Stimulated activated CD4-positive, alpha-beta T cell treated with anti-CD3 and anti-CD28 coated beads, Interleukin-12 subunit alpha, Interleukin-12 subunit beta, amount 100 ng/mL, for 48 hours (primary cell): ENCODE data around the gene PTK7.
A peak's percentile ranks its signal among the peaks of the same experiment; 100 is the strongest.
"Not testable (repeated sequence)": the region's sequence is repeated elsewhere in the genome, so short reads cannot be mapped to it uniquely, and the experiment has no call there.

ENCODE experiments used
- DNase-seq, 3 donors: peaks; one replicate each; pipeline ENCODE4 v3.0.0-alpha.2; 2020; ENCODE audit warnings: low read depth in 2 of 3, low spot score in 1 of 3

Gene PTK7

DNA sequence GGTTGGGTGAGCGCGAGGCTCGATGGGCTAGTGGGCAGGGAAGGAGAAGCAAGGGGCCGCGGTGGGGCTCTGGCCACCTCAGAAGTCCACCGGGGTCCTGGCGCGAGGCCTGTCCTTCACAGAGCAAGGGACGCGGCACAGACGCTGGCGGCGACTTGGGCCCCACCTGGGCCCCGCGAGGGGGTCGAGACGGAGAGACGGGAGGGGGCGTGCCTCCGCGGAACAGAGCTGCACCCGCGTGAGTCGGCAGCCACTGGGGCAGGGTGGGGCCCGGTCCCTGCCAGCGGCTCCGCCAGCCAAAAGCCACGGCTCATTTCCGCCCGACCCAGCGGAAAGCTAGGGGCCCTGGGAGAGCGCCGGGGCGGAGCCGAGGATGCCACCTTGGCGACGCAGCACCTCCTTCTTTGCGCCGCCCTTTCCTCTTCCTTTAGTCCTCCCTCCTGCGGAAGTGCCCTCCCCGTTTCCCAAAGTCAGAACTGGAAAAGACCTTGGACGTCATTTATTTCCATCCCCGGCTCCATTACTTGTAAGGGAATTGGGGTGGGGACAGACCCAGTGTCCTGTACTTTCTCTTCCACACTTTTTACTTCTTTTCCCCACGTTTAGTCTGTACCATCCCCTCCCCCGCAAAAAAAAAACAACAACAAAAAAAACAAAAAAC, 22.4 kb upstream of the PTK7 start, which contains the start of gene CUL7:
Gene CUL7 (minus strand): TSS at position 307 of the 661 bp plus-strand sequence. CDS start 1,063 bp downstream, outside the sequence.
- peak; percentile 78 to 90 (median 82) for DNase-seq

DNA sequence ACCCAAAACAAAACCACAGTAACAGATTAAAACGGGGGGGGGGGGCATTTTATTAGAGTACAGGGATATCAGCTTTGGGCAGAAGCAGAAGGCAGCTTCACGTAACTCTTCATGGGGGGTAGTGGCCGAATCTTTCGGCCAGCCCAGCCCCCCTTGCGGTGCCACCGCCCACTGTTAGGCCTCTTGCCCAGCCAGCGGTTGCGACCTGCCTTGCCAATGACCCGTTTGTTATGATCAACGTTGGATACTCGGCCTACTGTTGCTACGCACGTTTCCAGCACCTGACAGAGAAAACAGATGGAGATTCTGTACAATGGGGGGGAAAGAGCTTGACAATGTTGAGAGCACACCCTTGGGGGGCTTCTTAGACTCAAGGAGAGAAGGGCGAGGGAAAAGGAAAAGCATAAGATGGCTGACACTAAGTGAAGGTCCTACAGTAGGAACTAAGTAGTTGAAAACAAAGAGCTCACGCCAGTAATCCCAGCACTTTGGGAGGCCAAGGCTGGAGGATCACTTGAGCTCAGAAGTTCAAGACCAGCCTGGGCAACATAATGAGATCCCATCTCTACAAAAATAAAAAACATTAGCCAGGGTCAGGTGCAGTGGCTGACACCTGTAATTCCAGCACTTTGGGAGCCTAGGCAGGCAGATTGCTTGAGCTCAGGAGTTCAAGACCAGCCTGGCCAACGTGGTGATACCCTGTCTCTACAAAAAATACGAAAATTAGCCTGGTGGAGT, 21.7 kb upstream of the PTK7 start:
- DNase-seq = no peak

DNA sequence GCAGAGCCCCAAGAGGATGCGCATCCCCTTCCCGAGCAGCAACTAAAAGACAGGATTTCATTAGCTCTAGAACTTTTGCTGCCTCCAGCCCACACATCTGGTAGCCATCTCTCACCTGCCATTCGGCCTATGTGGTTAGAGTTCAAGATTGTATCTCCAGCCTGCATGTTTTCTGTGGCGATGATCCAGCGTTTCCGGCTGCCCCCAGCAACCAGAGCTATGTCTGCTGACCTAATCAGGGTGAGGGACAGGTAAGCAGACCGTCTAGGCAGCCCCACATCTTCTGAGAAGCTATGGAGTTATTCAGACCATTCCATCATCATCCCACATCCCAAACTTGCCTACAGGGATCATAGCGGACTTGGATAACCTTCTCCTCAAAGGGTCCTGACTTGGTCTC, 20.1 kb upstream of the PTK7 start:
- no peak for DNase-seq

DNA sequence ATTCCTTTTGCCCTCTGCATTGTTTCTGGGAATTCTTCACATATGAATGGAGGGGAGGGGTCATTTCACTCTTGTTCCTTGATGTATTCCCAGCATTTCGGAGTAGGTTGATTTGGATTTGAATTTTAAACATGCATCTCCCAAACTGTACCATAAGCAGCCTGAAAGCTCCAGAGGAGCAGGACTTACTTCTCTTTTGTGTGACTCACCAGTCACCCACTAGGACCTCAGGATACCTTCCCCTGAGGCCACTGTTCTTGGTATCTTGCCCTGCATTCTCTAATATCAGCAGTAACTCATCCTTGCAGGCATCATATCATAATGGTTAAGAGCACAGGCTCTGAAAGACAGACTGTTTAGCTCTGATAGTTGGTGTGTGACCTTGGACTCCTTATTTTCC, 17.6 kb upstream of the PTK7 start:
- DNase-seq = no peak

DNA sequence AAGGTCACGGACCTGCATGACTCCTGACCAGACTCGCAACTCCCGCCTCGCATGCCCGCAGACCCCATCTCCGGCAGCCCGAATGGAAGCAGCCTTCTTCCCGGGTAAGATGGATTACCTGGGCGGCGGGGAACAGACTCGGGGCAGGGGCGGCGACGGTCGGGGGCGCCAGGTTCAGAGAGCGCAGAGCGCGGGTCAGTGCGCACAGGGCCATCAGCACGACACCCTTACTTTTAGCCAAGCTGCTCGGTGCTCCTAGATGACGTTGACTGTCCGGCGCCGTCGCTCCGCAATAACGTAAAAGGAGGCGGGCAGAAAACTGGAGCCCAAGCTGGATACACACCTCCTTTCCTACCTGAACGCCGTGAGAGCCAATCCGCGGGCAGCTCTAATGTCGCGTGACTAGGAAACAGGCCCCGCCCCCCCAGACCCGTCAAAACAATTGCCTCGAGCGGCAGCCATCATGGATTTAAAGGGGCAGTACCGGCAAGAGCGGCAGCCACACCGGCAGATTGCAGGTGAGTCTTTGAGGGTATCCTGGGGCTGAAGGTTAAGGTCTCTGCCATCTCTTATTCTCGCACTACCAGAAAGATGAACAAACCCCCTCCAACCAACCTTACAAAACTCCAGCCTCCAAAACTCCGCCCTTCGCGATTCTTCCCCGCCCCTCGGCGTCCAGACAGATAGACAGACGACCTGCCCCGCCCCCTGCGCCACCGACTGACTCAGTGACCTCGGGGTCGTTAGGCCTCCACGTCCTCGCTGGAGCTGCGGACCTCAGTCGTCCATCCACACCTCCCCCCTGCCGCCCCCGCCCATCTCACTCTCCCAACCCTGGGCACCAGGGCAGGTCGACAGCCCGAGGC, 16.7 kb upstream of the PTK7 start, which contains the start of the genes KLC4 and MRPL2:
Gene KLC4 (plus strand): TSS at position 464 of the 866 bp plus-strand sequence. CDS start 1,705 bp downstream, outside the sequence.
Gene MRPL2 (minus strand): TSS at position 267 of the 866 bp plus-strand sequence. CDS start 53 bp downstream, at position 214.
- peak; percentile 96 to 97 (median 97) for DNase-seq

DNA sequence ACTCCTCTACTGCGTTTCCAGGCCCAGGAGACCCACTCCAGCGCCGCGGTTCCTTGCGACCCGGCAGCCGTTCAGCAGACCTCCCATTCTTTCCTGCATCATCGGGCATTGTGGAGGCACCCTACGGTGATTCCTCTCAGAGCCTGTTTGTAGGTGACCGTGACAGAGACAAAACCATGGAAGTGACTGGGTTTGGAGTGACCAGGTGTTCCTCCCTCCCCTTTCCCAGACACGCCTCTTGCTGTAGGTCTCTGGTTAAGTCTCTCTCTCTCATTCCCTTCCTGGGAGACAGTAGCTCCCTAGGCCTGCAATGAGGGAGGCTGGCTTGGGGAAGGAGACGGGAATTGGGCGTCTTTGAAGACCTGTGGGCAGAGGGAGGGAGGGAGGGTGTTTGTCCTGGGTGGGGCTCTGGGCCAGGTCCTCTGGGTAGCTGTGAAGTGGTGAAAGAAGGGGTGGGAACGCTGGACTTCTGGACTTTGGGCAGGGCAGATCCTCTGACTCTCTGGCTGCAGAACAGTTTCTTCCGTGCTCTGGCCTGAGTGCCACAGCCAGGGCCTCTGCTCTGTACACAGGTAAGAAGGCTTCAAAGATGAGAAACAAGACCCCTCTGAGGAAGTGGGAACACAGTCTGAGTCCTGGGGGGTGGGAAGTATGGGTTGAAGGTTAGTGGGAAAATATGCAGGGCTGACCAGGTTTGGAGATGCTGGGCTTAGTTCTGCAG, 15.9 kb upstream of the PTK7 start:
- no peak for DNase-seq

DNA sequence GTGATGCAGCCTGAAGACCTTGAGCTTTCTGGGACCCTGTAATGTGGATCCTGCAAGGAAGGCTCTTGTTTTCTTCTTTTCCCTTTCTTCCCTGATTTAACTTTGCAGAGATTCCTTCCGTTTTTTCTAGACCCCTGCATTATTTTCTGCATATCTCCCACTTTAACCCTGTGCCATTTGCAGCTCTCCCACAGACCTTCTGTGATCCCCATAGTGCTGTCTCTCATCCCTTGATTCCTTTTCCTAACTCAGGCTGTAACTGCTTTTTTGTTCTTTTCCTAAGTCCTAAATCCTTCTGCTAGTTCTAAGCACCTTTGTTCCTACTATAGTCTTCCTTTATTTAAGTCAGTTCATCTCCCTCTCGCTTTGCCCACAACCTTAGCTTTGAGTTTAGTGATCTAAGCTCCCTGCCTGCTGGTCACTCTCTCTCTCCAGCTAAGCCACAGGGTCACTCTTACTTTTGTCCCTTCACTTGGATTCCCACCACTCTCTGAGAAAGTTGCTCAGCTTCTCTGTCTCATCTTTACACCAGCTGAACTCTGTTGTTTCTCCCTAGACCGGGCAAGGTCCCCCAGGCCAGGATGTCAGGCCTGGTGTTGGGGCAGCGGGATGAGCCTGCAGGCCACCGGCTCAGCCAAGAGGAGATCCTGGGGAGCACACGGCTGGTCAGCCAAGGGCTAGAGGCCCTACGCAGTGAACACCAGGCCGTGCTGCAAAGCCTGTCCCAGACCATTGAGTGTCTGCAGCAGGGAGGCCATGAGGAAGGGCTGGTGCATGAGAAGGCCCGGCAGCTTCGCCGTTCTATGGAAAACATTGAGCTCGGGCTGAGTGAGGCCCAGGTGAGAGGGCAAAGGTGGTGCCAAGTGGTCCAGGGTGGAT, 15.1 kb upstream of the PTK7 start:
- DNase-seq = no peak

DNA sequence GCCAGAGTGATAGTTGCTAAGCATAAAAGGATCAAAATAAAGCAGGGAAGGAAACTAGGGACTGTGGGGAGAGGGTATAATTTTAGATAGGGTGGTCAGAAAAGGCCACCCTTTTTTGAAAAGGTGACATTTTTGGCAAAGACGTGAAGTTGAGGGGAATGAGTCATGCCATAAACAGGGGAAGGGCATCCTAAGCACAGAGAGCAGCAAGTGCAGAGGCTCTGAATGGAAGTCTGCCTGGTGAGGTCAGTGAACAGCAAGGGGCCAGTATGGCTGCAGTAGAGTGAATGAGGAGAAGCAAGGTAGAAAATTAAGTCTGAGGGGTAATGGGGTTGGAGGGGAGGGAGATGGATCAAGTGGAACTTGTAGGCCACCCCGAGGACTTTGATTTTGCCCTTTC, 14.3 kb upstream of the PTK7 start:
- DNase-seq = no peak

DNA sequence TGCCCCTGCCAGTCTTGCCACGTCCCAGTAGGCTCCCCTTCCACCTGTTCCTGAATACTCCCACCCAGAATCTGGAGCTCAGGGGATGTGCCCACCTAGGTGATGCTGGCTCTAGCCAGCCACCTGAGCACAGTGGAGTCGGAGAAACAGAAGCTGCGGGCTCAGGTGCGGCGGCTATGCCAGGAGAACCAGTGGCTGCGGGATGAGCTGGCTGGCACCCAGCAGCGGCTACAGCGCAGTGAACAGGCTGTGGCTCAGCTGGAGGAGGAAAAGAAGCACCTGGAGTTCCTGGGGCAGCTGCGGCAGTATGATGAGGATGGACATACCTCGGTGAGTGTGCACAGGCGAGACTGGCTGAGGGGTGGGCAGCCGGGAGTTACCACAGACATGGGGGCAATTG, 13.3 kb upstream of the PTK7 start:
- DNase-seq = no peak

DNA sequence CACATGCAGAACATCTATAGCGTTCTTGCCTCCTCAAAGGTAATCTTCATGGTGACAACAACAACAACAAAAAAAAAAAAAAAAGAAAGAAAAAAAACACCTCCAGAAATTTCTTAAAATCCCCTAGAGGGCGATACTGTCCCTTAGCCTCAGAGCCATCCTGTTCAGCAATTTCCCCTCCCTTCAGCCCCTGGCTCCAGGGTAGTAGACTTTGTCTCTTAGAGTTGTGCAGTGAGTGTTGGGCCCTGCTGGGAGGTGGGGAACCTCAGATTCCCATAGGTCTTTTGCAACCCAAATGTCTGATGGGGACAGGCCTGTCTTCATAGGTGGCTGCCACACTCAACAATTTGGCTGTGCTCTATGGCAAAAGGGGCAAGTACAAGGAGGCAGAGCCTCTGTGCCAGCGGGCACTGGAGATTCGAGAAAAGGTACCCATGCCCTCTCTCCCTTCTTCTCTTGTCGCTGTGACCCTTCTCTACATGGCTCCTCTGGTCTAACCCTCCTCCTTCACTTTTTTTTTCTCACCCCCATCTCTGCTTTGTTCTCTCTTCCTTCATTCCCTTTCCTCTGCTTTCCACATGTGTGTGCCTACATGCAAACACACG, 6.0 kb upstream of the PTK7 start:
- no peak for DNase-seq

DNA sequence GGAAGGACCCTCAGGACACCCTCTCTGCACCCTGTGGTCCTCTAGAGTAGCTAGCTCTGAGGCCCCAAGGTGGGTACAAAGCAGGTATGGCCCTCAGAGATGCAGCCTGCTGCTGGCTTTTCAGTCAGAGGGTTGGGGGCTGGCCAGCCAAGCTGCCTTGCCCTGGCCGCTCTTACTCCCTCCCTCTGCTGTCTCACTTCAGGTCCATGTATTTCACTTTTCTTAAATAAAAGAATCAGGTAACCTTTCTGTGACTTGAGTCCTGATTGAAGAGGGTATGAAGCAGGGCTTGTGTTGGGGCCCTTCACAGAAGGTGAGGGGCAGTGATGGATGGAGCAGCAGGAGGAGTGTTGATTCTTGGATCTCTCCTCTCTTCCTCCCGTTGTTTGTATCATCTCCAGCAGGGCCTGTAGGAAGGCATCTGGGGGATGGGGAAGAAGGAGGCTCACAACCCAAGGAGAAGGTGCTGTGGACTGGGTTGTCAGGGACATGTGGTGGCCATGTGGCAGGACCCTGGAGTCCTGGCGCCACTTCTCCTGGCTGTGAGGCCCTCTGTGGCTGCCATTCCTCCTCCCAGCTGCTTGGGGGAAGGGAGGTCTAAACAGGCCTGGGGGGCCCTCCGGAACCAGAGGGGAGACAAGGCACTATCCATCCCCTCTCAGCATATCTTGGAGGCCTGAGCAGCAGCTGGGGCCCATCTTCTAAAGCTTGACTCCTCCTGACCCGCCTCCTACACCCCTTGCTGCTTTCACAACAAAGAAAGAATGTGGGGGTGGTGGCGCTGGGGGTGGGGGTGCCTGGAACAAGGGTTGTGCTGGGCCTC, 1.1 kb upstream of the PTK7 start:
- DNase-seq = no peak

DNA sequence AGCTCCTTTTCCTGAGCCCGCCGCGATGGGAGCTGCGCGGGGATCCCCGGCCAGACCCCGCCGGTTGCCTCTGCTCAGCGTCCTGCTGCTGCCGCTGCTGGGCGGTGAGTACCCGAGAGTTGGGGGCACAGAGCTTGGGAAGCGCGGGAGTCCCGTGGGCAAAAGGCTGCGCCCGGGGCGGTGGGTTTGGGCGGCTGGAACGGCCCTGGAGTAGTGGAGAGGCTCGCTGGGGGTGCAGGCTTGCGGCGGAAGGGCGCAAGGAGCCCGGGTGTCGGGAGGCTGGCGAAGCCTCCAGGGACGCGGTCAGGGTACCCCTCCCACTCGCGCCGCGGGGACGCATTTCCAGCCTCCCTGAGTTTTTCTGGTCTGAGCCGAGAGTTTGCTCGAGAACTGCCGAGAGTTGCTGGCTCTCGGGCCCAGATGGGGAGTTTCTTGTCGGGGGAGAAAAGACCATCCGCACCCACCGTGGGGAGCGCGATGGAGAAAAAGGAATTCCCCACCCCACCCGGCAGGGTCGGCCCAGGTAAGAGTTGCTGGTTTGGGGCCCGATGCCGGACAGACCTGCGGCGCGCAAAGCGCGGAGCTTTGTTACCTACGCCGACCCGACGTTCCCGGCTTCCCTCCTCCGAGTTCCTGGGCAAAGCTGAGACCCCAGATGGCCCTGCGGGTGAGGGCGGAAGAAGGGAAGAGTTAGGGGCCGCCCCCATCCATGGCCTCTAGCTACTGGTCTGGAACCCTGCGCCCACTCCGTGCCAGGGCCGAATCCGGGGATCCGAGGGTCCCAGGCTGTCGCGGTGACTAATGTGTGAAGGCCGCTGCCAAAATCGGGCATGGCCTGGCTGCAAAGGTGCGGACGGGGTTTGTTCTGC, 584 bp downstream of the PTK7 start:
- no peak for DNase-seq

DNA sequence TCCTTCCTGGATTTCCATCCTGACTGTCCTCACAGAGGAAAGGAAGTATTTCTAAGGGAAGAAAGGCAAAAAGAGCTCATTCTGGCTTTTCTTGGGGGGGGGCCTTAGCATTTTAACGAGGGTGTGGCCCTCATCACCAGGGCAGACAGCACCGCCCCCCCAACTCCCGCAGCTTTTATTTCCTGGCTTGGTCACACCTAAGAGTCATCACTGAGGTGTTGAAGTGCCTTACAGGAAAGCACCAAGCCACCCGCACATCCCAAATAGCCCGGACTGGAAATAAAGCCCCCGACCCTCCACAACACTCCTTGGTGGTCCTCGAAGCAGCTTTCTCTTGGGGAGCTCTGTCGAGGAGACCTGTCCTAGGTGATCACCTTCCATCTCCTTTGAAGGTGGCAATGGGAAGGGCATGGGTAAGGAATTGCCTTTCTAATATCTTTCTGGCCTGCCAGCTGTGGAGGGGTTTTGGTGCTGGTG, 1.3 kb downstream of the PTK7 start:
- no peak for DNase-seq

DNA sequence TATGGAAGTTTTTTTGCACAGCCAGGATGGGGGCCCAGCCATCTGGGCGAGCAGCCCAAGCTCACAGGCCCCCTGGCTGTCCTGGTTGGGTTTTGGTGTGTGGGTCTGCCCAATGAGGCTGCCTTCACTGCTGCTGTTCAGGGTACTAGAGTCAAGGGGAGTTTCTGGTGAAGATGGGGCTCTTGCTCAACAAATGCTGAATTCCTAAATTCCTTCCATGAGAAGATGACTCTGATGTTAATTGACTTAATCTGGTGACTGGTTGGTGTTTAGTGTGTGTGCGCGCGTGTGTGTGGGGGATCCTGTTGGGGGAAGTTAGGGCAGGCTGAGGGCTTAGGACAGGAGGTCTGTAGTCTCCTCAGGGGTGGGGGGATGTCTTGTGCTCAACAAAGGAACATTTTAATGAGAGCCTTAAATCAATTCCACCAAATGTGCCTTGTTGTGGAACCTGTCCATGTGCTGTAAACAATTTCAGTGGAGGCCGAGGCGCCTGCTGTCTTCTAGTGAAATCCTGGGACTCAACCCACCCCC, 1.9 kb downstream of the PTK7 start:
- DNase-seq = no peak

DNA sequence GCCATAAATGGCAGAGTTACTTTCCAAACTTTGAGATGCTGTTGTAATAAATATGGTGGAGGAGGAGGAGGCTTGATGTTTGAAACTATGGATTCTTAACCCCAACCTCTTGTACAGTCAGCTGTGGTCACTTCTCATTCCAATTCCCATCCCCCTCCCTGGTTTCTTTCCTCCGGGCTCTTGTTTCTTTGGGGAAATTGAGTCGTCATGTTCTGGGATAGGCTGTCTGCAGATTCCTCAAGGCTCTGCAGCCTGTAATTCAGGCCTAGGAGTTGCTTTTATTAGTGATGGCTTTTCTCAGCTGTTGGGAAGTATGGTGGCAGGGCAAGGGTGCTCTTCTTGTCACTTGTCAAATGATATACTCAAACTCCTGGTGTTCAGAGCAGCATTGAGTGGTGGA, 2.6 kb downstream of the PTK7 start:
- no peak for DNase-seq

DNA sequence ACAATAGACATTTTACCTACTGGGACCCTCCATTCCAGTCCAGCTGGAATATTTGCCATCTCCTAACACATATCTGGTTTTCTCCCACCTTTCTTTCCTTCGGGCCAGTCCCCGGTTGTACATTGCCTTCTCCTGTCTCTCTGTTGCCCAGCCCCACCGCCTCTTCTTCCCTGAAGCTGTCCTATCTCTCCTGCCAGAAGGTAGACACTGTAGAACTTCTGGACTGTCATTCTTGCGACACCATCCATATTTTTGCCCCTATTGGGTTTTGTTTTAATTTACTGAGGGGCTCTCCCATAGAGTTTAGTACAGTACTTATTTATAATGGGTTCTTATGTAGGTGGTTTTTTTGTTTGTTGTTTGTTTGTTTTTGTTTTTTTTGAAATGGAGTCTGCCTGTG, 4.9 kb downstream of the PTK7 start:
- no peak for DNase-seq

DNA sequence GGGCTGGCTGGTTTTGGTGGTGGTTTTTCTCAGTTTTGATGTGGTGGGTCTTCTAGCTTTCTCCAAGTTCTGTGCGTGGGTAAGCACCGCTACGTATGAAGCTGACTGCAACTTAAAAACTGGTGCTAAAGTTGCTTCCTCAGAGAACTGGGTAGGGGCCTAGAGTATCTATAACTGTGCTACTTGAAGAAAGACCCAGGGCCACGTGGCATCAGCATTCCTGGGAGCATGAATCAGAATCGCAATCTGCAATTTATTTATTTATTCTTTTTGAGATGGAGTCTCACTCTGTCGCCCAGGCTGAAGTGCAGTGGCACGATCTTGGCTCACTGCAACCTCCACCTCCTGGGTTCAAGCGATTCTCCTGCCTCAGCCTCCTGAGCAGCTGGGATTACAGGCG, 5.8 kb downstream of the PTK7 start:
- not testable (repeated sequence) for DNase-seq
